ENCODE data around the gene E2F2. TPM values are rescaled to one million over a fixed set of nuclear protein-coding genes. Genes with fewer than 3 reads are reported as not detected.

E2F2 gene, protein sequence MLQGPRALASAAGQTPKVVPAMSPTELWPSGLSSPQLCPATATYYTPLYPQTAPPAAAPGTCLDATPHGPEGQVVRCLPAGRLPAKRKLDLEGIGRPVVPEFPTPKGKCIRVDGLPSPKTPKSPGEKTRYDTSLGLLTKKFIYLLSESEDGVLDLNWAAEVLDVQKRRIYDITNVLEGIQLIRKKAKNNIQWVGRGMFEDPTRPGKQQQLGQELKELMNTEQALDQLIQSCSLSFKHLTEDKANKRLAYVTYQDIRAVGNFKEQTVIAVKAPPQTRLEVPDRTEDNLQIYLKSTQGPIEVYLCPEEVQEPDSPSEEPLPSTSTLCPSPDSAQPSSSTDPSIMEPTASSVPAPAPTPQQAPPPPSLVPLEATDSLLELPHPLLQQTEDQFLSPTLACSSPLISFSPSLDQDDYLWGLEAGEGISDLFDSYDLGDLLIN
- total RNA-seq (2022) (0.32 and 0.89 TPM in 2 replicates), Bru-seq, nascent RNA (percentile 20 among the genes with signal in this experiment), BruChase-seq, experiment 1, labeled RNA remaining after a 6-hour chase (percentile 16 among the genes with signal in this experiment), BruChase-seq, experiment 2, labeled RNA remaining after a 2-hour chase (percentile 23 among the genes with signal in this experiment)
- long read RNA-seq, partial matches to known transcripts: 1 of 2 reads
- long read RNA-seq, other reads (novel, unspliced or antisense): 1 of 2 reads

DNA sequence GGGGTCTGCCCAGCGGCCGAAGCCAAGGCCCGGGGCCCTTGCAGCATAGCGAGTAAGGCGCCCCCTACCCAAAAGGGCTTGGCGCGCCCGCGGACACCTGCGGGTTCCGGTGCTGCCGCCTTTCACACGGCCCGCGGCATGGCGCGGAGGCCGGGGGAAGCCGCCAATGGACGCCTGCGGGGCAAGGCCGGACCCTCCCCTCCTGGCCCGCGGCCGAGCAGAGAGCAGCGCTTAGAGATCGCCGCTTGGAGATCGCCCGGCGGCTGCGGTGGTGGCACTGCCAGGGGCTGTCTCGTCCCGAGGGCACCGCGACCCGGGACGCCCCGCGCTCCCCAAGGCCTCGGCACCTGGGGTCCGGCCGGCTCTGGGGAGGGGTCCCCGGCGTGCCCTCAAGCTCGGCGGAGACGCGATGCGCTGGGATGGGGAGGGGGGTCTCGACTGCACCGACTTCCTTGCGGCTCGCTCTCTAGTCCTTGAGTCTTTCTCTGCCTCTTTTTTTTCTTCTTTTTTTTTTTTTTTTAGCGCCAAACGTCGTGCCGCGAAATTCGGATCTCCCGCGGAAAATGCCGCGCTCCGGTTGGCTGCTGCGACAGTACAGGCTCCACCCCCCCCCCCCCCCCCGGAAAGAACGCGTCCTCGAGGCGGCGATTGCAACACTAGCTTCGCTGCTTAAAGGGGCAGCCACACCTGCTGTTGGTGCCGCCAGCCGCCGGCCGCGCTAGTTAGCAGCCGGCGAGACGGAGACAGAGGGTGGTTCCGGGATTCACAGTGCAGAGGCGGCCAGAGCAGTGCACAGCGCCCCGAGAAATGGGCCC lies at the start of gene E2F2:
TSS of gene E2F2 (minus strand) at position 487 of the 815 bp plus-strand sequence. CDS start at position 47, 440 bp downstream.
- Mint-ChIP-seq H3K36me3 (ENCODE audit: insufficient read depth, unreplicated experiment) (peaks cover 11% of the 10 kb centered on the region), H3K4me3 (ENCODE audit: unreplicated experiment) (peak within 1 kb of the TSS; percentile 75), H3K27me3 (ENCODE audit: insufficient read depth, unreplicated experiment) (no peaks in the 10 kb centered on the region), H3K27ac (ENCODE audit: low read depth, unreplicated experiment) (no peak within 1 kb of the TSS), H3K4me1 (ENCODE audit: insufficient read depth, unreplicated experiment) (peaks cover 29% of the 10 kb centered on the region), H3K9me3 (ENCODE audit: unreplicated experiment) (no peaks in the 10 kb centered on the region)
- intact Hi-C loops (cut with micrococcal nuclease): loop anchor here (10.0 kb wide), 1 partner anchor 436 kb away; no protein-coding TSS in a partner anchor
- BruUV-seq (replicated peaks): no TSS peak
- peak; percentile 88 for DNase-seq (ENCODE audit: unreplicated experiment)
- ChIA-PET POLR2A (interaction anchor here (0.6 to 2.3 kb wide), 7 partner anchors 9 to 187 kb away, joined by 3 to 7 read pairs (median 5); partner anchors contain the start of gene HNRNPR), CTCF (interaction anchor here (0.6 to 2.8 kb wide), 8 partner anchors 9 to 125 kb away, joined by 3 to 19 read pairs (median 4); no protein-coding TSS in a partner anchor)
- TF ChIP-seq, protein P1, sequence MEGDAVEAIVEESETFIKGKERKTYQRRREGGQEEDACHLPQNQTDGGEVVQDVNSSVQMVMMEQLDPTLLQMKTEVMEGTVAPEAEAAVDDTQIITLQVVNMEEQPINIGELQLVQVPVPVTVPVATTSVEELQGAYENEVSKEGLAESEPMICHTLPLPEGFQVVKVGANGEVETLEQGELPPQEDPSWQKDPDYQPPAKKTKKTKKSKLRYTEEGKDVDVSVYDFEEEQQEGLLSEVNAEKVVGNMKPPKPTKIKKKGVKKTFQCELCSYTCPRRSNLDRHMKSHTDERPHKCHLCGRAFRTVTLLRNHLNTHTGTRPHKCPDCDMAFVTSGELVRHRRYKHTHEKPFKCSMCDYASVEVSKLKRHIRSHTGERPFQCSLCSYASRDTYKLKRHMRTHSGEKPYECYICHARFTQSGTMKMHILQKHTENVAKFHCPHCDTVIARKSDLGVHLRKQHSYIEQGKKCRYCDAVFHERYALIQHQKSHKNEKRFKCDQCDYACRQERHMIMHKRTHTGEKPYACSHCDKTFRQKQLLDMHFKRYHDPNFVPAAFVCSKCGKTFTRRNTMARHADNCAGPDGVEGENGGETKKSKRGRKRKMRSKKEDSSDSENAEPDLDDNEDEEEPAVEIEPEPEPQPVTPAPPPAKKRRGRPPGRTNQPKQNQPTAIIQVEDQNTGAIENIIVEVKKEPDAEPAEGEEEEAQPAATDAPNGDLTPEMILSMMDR (IDR thresholded peaks at IDR 0.05; ENCODE audit: unreplicated experiment): no peak

DNA sequence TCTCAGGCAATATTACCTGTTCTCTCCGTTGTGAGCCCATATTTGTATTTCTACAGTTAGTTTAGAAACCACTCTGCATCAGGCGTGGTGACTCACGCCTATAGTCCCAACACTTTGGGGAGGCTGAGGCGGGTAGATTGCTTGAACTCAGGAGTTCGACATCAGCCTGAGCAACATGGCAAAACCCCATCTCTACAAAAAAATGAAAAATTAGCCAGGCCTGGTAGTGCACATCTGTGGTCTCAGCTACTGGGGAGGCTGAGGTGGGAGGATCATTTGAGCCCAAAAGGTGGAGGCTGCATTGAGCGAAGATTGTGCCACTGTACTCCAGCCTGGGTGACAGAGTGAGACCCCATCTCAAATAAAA lies 47.9 kb upstream of the E2F2 start:
- ChIA-PET CTCF (interaction anchor here (0.6 kb wide), 1 partner anchor 113 kb away, joined by 5 read pairs; the partner anchor contains the start of gene RPL11), POLR2A (interaction anchor here (7.7 kb wide), 1 partner anchor 21 kb away, joined by 131 read pairs; the partner anchor contains the start of gene ID3)
- no peaks in the 10 kb centered on the region for H3K36me3 Mint-ChIP-seq (ENCODE audit: insufficient read depth, unreplicated experiment)
- H3K4me3 Mint-ChIP-seq (ENCODE audit: unreplicated experiment): no peak overlapping the region
- H3K4me1 Mint-ChIP-seq (ENCODE audit: insufficient read depth, unreplicated experiment): peaks cover 22% of the 10 kb centered on the region
- H3K27me3 Mint-ChIP-seq (ENCODE audit: insufficient read depth, unreplicated experiment): no peaks in the 10 kb centered on the region
- no peak overlapping the region for H3K27ac Mint-ChIP-seq (ENCODE audit: low read depth, unreplicated experiment)
- DNase-seq (ENCODE audit: unreplicated experiment): no peak
- BruUV-seq (replicated peaks): no TSS peak
- intact Hi-C loops (cut with micrococcal nuclease): no loop called here
- TF ChIP-seq, protein P1 (IDR thresholded peaks at IDR 0.05; ENCODE audit: unreplicated experiment): no peak
- H3K9me3 Mint-ChIP-seq (ENCODE audit: unreplicated experiment): no peaks in the 10 kb centered on the region

- H3K27me3 Mint-ChIP-seq (ENCODE audit: insufficient read depth, unreplicated experiment): no peaks in the 10 kb centered on the region
- H3K9me3 Mint-ChIP-seq (ENCODE audit: unreplicated experiment): no peaks in the 10 kb centered on the region
- intact Hi-C loops (cut with micrococcal nuclease): no loop called here
- H3K4me3 Mint-ChIP-seq (ENCODE audit: unreplicated experiment): no peak overlapping the region
- H3K4me1 Mint-ChIP-seq (ENCODE audit: insufficient read depth, unreplicated experiment): peaks cover 22% of the 10 kb centered on the region
- TF ChIP-seq, protein P1 (IDR thresholded peaks at IDR 0.05; ENCODE audit: unreplicated experiment): no peak
- DNase-seq (ENCODE audit: unreplicated experiment): no peak
- no peaks in the 10 kb centered on the region for H3K36me3 Mint-ChIP-seq (ENCODE audit: insufficient read depth, unreplicated experiment)
- ChIA-PET CTCF (interaction anchor here (0.6 kb wide), 1 partner anchor 113 kb away, joined by 5 read pairs; the partner anchor contains the start of gene RPL11), POLR2A (interaction anchor here (2.1 to 7.7 kb wide), 5 partner anchors 8 to 20 kb away, joined by 12 to 131 read pairs (median 27); partner anchors contain the start of gene ID3)
- H3K27ac Mint-ChIP-seq (ENCODE audit: low read depth, unreplicated experiment): no peak overlapping the region
- no TSS peak for BruUV-seq (replicated peaks)
Measured at GRCh38 chr1:23578311-23578996, 47.4 kb upstream of the E2F2 start.

Data from MCF 10A (cell line).